Keratinocyte (primary cell): ENCODE measurements around the gene PTPRD.

Source experiments
- EZH2 ChIP-seq: IDR thresholded peaks from one replicate; pipeline ENCODE4 v1.6.1; 2012; ENCODE audit warnings: inconsistent platforms, mild to moderate bottlenecking, low read length, moderate library complexity
- TF ChIP-seq, protein P1 (sequence below), 3 experiments: IDR thresholded peaks in 1 of 3; conservative IDR thresholded peaks in 1 of 3; optimal IDR thresholded peaks in 1 of 3; 2 replicates in 2 of 3; 3 replicates in 1 of 3; pipeline versions ENCODE3 to v1.5.1; 2011; ENCODE audit warnings: low read length in 3 of 3, mild to moderate bottlenecking in 3 of 3, moderate library complexity in 2 of 3, control low read depth in 1 of 3, inconsistent platforms in 1 of 3; ENCODE audit not compliant: insufficient read depth in 2 of 3; ENCODE audit errors: extremely low read depth in 1 of 3

DNA sequence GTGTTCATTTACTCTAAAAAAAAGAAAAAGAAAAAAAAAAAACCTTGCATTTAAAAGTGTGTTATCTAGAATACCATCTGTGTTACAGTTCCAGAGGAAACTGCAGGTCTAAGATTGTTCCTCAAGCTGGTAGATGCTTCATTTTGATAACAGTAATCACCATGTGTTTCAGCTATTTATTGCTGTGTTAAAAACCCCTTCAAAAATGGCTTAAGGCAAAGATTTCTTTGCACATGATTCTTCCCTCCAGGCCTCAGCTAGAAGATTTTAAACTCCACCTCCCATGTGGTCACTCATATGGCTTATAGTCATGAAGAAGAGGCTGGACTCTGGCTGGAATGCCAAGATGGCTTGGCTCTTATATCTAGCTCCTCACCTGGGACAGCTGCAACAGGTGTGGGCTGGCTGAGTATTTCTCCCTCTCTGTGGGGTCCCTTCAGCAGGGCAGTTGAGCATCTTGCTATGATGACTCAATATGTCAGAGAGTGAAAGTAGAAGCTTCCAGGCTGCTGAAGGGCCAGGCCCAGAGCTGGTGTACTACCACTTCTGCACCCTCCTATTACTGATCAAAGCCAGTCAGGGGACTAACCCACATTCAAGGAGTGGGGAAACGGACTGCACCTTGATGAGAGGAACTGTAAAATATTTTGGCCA is 1892.8 kb downstream of the PTPRD start:
- TF ChIP-seq, protein P1, sequence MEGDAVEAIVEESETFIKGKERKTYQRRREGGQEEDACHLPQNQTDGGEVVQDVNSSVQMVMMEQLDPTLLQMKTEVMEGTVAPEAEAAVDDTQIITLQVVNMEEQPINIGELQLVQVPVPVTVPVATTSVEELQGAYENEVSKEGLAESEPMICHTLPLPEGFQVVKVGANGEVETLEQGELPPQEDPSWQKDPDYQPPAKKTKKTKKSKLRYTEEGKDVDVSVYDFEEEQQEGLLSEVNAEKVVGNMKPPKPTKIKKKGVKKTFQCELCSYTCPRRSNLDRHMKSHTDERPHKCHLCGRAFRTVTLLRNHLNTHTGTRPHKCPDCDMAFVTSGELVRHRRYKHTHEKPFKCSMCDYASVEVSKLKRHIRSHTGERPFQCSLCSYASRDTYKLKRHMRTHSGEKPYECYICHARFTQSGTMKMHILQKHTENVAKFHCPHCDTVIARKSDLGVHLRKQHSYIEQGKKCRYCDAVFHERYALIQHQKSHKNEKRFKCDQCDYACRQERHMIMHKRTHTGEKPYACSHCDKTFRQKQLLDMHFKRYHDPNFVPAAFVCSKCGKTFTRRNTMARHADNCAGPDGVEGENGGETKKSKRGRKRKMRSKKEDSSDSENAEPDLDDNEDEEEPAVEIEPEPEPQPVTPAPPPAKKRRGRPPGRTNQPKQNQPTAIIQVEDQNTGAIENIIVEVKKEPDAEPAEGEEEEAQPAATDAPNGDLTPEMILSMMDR (optimal IDR thresholded peaks at IDR 0.05 in 1 of 3, IDR thresholded peaks at IDR 0.05 in 1 of 3, conservative IDR thresholded peaks at IDR 0.05 in 1 of 3; ENCODE audit: extremely low read depth in 1 of 3, insufficient read depth in 2 of 3, low read length in 3 of 3), result no peak
- TF ChIP-seq EZH2, result no peak
